H1 (cell line): ENCODE measurements around the gene KRT85. TPM values are rescaled to one million over a fixed set of nuclear protein-coding genes. Genes with fewer than 3 reads are reported as not detected.
A peak's percentile ranks its signal among the peaks of the same experiment; 100 is the strongest.

Source experiments
- CTCF ChIA-PET: fragments of 300-600 bp; sonication (Branson Sonifier 250); formaldehyde crosslinking; loops from one replicate; lab custom pipeline; 2021; ENCODE audit not compliant: partially characterized antibody; lab: Charles Lee
- POLR2A ChIA-PET: fragments of 300-600 bp; sonication (Branson Sonifier 250); formaldehyde crosslinking; loops from one replicate; lab custom pipeline; 2021; ENCODE audit warnings: inconsistent platforms; ENCODE audit not compliant: partially characterized antibody; lab: Charles Lee
- DNase-seq, 2 experiments: peaks; one replicate each; pipeline versions ENCODE4 v3.0.0 to v3.0.0-alpha.2; 2010 to 2022; ENCODE audit warnings: low spot score in 2 of 2, low read depth in 1 of 2, mixed read lengths in 1 of 2
- FAIRE-seq: peaks from 2 replicates; lab custom pipeline; 2011; peaks lifted over from hg19 to GRCh38; lab: Jason Lieb, UNC
- H2AFZ ChIP-seq: 2 replicates; pipeline ENCODE4 v1.8.1; 2012; ENCODE audit warnings: low read length, inconsistent platforms
- H2AK5ac ChIP-seq: 2 replicates; pipeline ENCODE4 v1.6.1; 2013; ENCODE audit warnings: low read depth, low read length
- H2BK120ac ChIP-seq: replicated peaks from 2 replicates; pipeline ENCODE3; 2013; ENCODE audit warnings: low read depth, low read length, inconsistent platforms
- H2BK12ac ChIP-seq: 2 replicates; pipeline ENCODE4 v1.6.1; 2013; ENCODE audit warnings: low read depth, low read length
- H2BK15ac ChIP-seq: 2 replicates; pipeline ENCODE4 v1.6.1; 2013; ENCODE audit warnings: low read length
- H2BK20ac ChIP-seq: 2 replicates; pipeline ENCODE4 v1.6.1; 2013; ENCODE audit warnings: low read length
- H2BK5ac ChIP-seq: 2 replicates; pipeline ENCODE4 v1.6.1; 2013; ENCODE audit warnings: low read depth, low read length
- H3K14ac ChIP-seq: 2 replicates; pipeline ENCODE4 v1.6.1; 2013; ENCODE audit warnings: inconsistent platforms; ENCODE audit not compliant: insufficient read length
- H3K18ac ChIP-seq: 2 replicates; pipeline ENCODE4 v1.6.1; 2013; ENCODE audit warnings: low read length; ENCODE audit errors: extremely low read depth
- H3K23ac ChIP-seq: 2 replicates; pipeline ENCODE4 v1.6.1; 2013; ENCODE audit warnings: inconsistent platforms; ENCODE audit not compliant: insufficient read length
- H3K23me2 ChIP-seq: 2 replicates; pipeline ENCODE4 v1.6.1; 2013; ENCODE audit warnings: low read depth, low read length
- H3K27ac ChIP-seq: 2 replicates; pipeline ENCODE4 v1.6.1; 2011; ENCODE audit warnings: low read depth, low read length, inconsistent platforms
- H3K27me3 ChIP-seq, 4 experiments: replicated peaks in 1 of 4; 1 replicate in 1 of 4; 2 replicates in 3 of 4; pipeline versions ENCODE4 v1.6.1 to v1.8.1; 2011 to 2013; ENCODE audit warnings: low read length in 3 of 4, mild to moderate bottlenecking in 3 of 4, inconsistent platforms in 2 of 4, mixed read lengths in 2 of 4, moderate library complexity in 1 of 4; ENCODE audit not compliant: control insufficient read depth in 3 of 4, insufficient read depth in 3 of 4; ENCODE audit errors: extremely low read depth in 1 of 4
- H3K36me3 ChIP-seq, 4 experiments: 2 replicates each; pipeline versions ENCODE4 v1.6.1 to v1.8.1; 2011 to 2013; ENCODE audit warnings: mild to moderate bottlenecking in 4 of 4, low read length in 3 of 4, moderate library complexity in 2 of 4, control low read depth in 1 of 4, inconsistent platforms in 1 of 4; ENCODE audit not compliant: insufficient read depth in 4 of 4, control insufficient read depth in 2 of 4
- H3K4ac ChIP-seq: replicated peaks from 2 replicates; pipeline ENCODE3; 2013; ENCODE audit warnings: low read length, low read depth, mixed read lengths, inconsistent platforms; ENCODE audit not compliant: insufficient read length
- H3K4me1 ChIP-seq, 4 experiments: replicated peaks in 1 of 4; 1 replicate in 1 of 4; 2 replicates in 3 of 4; pipeline versions ENCODE4 v1.6.1 to v1.8.1; 2011 to 2013; ENCODE audit warnings: low read length in 3 of 4, inconsistent platforms in 2 of 4, mixed read lengths in 1 of 4; ENCODE audit not compliant: insufficient read depth in 4 of 4, control insufficient read depth in 3 of 4
- H3K4me2 ChIP-seq, 2 experiments: 2 replicates each; pipeline versions ENCODE4 v1.6.1 to v1.8.1; 2011 to 2013; ENCODE audit warnings: low read depth in 2 of 2, low read length in 2 of 2, control low read depth in 1 of 2, inconsistent platforms in 1 of 2, mild to moderate bottlenecking in 1 of 2; ENCODE audit not compliant: insufficient read depth in 1 of 2
- H3K4me3 ChIP-seq, 4 experiments: fragments of 200-600, 300-600 bp in 1 of 4; sonication (generic), shearing (Covaris generic), sonication (Bioruptor Twin) in 1 of 4; 2 replicates each; pipeline versions ENCODE4 v1.5.1 to v1.8.1; 2011 to 2016; ENCODE audit warnings: low read length in 4 of 4, low read depth in 3 of 4, control low read depth in 2 of 4, inconsistent platforms in 2 of 4, mild to moderate bottlenecking in 2 of 4, mixed read lengths in 1 of 4, moderate library complexity in 1 of 4; ENCODE audit not compliant: insufficient read depth in 2 of 4; ENCODE audit errors: extremely low read depth in 1 of 4
- H3K56ac ChIP-seq: replicated peaks from 2 replicates; pipeline ENCODE3; 2013; ENCODE audit warnings: low read depth, mild to moderate bottlenecking, mixed read lengths, low read length, inconsistent platforms; ENCODE audit not compliant: insufficient read length
- H3K79me1 ChIP-seq: 2 replicates; pipeline ENCODE4 v1.6.1; 2013; ENCODE audit warnings: low read depth, low read length, control low read depth
- H3K79me2 ChIP-seq, 2 experiments: 2 replicates each; pipeline versions ENCODE4 v1.6.1 to v1.8.1; 2012 to 2013; ENCODE audit warnings: low read length in 2 of 2, mild to moderate bottlenecking in 2 of 2, inconsistent platforms in 1 of 2; ENCODE audit not compliant: insufficient read depth in 2 of 2, control insufficient read depth in 1 of 2
- H3K9ac ChIP-seq, 4 experiments: replicated peaks in 1 of 4; 1 replicate in 1 of 4; 2 replicates in 3 of 4; pipeline versions ENCODE4 v1.6.1 to v1.8.1; 2011 to 2013; ENCODE audit warnings: low read depth in 3 of 4, low read length in 3 of 4, control low read depth in 2 of 4, mild to moderate bottlenecking in 2 of 4, moderate library complexity in 2 of 4, inconsistent platforms in 1 of 4; ENCODE audit errors: extremely low read depth in 1 of 4
- H3K9me3 ChIP-seq, 2 experiments: 2 replicates each; pipeline versions ENCODE4 v1.6.1 to v1.8.1; 2012 to 2013; ENCODE audit warnings: mild to moderate bottlenecking in 2 of 2, moderate library complexity in 2 of 2, control low read depth in 1 of 2, inconsistent platforms in 1 of 2, low read depth in 1 of 2, low read length in 1 of 2, mixed read lengths in 1 of 2; ENCODE audit not compliant: insufficient read depth in 2 of 2
- H4K20me1 ChIP-seq, 2 experiments: replicated peaks in 1 of 2; 2 replicates each; pipeline versions ENCODE3 to v1.8.1; 2011 to 2013; ENCODE audit warnings: inconsistent platforms in 2 of 2, low read length in 2 of 2, mild to moderate bottlenecking in 1 of 2; ENCODE audit not compliant: insufficient read depth in 2 of 2, control insufficient read depth in 1 of 2
- H4K5ac ChIP-seq: 2 replicates; pipeline ENCODE4 v1.6.1; 2013; ENCODE audit warnings: low read length, low read depth, mixed read lengths, inconsistent platforms; ENCODE audit not compliant: insufficient read length
- H4K8ac ChIP-seq: 2 replicates; pipeline ENCODE4 v1.8.0; 2013; ENCODE audit warnings: mild to moderate bottlenecking, moderate library complexity, low read length, inconsistent platforms; ENCODE audit not compliant: insufficient read depth; ENCODE audit errors: extremely low read depth
- H4K91ac ChIP-seq: replicated peaks from 2 replicates; pipeline ENCODE3; 2013; ENCODE audit warnings: low read length, mixed read lengths, inconsistent platforms; ENCODE audit not compliant: insufficient read length
- CBX5 ChIP-seq: fragments of 300-800, 300-1000 bp; sonication (generic); IDR thresholded peaks from 2 replicates; pipeline ENCODE4 v1.7.1; 2016; ENCODE audit warnings: antibody characterized with exemption, low read length, low read depth
- CEBPB ChIP-seq: IDR thresholded peaks from 2 replicates; pipeline ENCODE4 v1.6.1; 2012; ENCODE audit warnings: low read depth, low read length
- CREB1 ChIP-seq: IDR thresholded peaks from 2 replicates; pipeline ENCODE4 v1.6.1; 2012; ENCODE audit warnings: inconsistent platforms
- EGR1 ChIP-seq: IDR thresholded peaks from 2 replicates; pipeline ENCODE4 v1.6.1; 2011; ENCODE audit warnings: low read depth, low read length, borderline replicate concordance
- GABPA ChIP-seq: IDR thresholded peaks from 2 replicates; pipeline ENCODE4 v1.6.1; 2011; ENCODE audit warnings: mild to moderate bottlenecking, low read length, moderate library complexity, borderline replicate concordance; ENCODE audit not compliant: insufficient read depth
- GTF2F1 ChIP-seq: IDR thresholded peaks from 2 replicates; pipeline ENCODE4 v1.6.1; 2012; ENCODE audit warnings: low read depth, low read length, improper control_type of control experiment, borderline replicate concordance
- HDAC2 ChIP-seq, 2 experiments: fragments of 300-600 bp in 1 of 2; sonication (generic) in 1 of 2; IDR thresholded peaks; 2 replicates each; pipeline ENCODE4 v1.6.1; 2011 to 2012; ENCODE audit warnings: low read depth in 2 of 2, low read length in 2 of 2, mild to moderate bottlenecking in 2 of 2, moderate library complexity in 2 of 2, borderline replicate concordance in 1 of 2, inconsistent platforms in 1 of 2
- POU5F1 ChIP-seq: IDR thresholded peaks from 2 replicates; pipeline ENCODE4 v1.6.1; 2011; ENCODE audit warnings: low read depth, mild to moderate bottlenecking, low read length, moderate library complexity
- RBBP5 ChIP-seq: IDR thresholded peaks from 2 replicates; pipeline ENCODE4 v1.7.1; 2012; ENCODE audit warnings: low read depth, mild to moderate bottlenecking, inconsistent platforms, low read length, moderate library complexity, borderline replicate concordance
- SAP30 ChIP-seq: fragments of 300-600 bp; sonication (generic); IDR thresholded peaks from 2 replicates; pipeline ENCODE4 v1.7.1; 2012; ENCODE audit warnings: low read length, moderate library complexity, mild to moderate bottlenecking, inconsistent platforms; ENCODE audit not compliant: insufficient read depth, insufficient replicate concordance
- SP2 ChIP-seq: IDR thresholded peaks from 2 replicates; pipeline ENCODE4 v1.6.1; 2012; ENCODE audit warnings: mild to moderate bottlenecking, low read length, inconsistent platforms
- TBP ChIP-seq: IDR thresholded peaks from 2 replicates; pipeline ENCODE4 v1.6.1; 2011; ENCODE audit warnings: low read depth, low read length, improper control_type of control experiment
- YY1 ChIP-seq: IDR thresholded peaks from 2 replicates; pipeline ENCODE4 v1.6.1; 2011; ENCODE audit warnings: low read depth, mild to moderate bottlenecking, low read length
- WGBS, 2 experiments: shearing (Covaris generic) in 1 of 2; methylation state at CpG; one replicate each; pipeline versions ENCODE4 v1.1.6 to v1.1.7; 2013 to 2015; ENCODE audit warnings: low lambda C conversion rate in 2 of 2, mixed read lengths in 2 of 2, inconsistent platforms in 1 of 2, low coverage in 1 of 2, missing lambda C conversion rate in 1 of 2; ENCODE audit not compliant: insufficient replicate concordance in 2 of 2, insufficient coverage in 1 of 2, insufficient read length in 1 of 2; ENCODE audit errors: extremely low coverage in 1 of 2, missing lambda C conversion rate in 1 of 2; 5-methylcytosine and 5-hydroxymethylcytosine counted together
- polyA plus RNA-seq, 7 experiments: library from polyadenylated mRNA; depleted of rRNA in 3 of 7; stranded (reverse) in 5 of 7; unstranded in 2 of 7; fragments of >200 nt in 5 of 7; fragments of 200-250 nt in 2 of 7; gene quantifications; 1 replicate in 5 of 7; 2 replicates in 1 of 7; 4 replicates in 1 of 7; pipeline versions ENCODE4 v1.2.1 to v1.2.3, GENCODE V29; 2011 to 2013; ENCODE audit warnings: missing spikeins in 2 of 7, mixed read lengths in 2 of 7
- total RNA-seq: library from RNA; stranded (reverse); fragmentation: NEBNext Ultra II Directional; extraction: Animal tissue kit (Norgen Biotek cat#: 25700); gene quantifications from 2 replicates; pipeline ENCODE4 v1.2.1, GENCODE V29; 2021

KRT85 gene
- total and polyA plus RNA-seq, 2 of the 8 experiments (the other 6 are each of a cell fraction or from before 2014, with no cell fraction given), result not detected

- Histone ChIP-seq H3K79me1 (no peaks in the 10 kb centered on the region), H3K4me3 (no peak overlapping the region), H3K4ac (no peak overlapping the region), H2BK12ac (no peak overlapping the region), H3K27ac (no peak overlapping the region), H2BK120ac (no peak overlapping the region), H3K9me3 (no peaks in the 10 kb centered on the region), H2AK5ac (no peak overlapping the region), H3K9ac (no peak overlapping the region), H3K79me2 (no peaks in the 10 kb centered on the region), H2AFZ (no peak overlapping the region), H2BK20ac (no peak overlapping the region), H4K20me1 (no peaks in the 10 kb centered on the region), H3K18ac (no peak overlapping the region), H3K36me3 (no peaks in the 10 kb centered on the region), H2BK15ac (no peak overlapping the region), H4K5ac (no peak overlapping the region), H3K4me1 (no peaks in the 10 kb centered on the region; a peak in 1 of 7 replicates), H3K23ac (no peak overlapping the region), H3K23me2 (peaks cover 3% of the 10 kb centered on the region; the same call in 1 of the 2 replicates), H3K4me2 (no peak overlapping the region), H3K27me3 (peaks cover 0 to 4% (median 0%) of the 10 kb centered on the region in 4 experiments; a peak in 2 of 7 replicates), H3K56ac (no peak overlapping the region), H3K14ac (no peak overlapping the region), H4K8ac (no peak overlapping the region), H4K91ac (no peak overlapping the region), H2BK5ac (no peak overlapping the region; the same call in 1 of the 2 replicates)
- WGBS, 2 experiments, result 61% methylated on average over 20 of the region's 20 CpGs; no CpG with 5 or more reads in 1 of the 2 experiments
- FAIRE-seq, result peak; percentile 74
- POLR2A ChIA-PET, result no interaction called here
- DNase-seq, result peak; percentile 81 to 87
- CTCF ChIA-PET, result interaction anchor here (0.6 to 11.3 kb wide), 101 partner anchors 9 to 585 kb away, joined by 3 to 112 read pairs (median 5); partner anchors contain the start of genes KRT1, KRT3, KRT5 and KRT6A
- TF ChIP-seq RBBP5 (no peak), POU5F1 (no peak), CBX5 (no peak), CREB1 (0 out of 2 replicates have a peak, but pooled peaks have one; percentile 9), TBP (no peak), GTF2F1 (no peak), SP2 (no peak), SAP30 (no peak), HDAC2 (IDR thresholded peaks at IDR 0.05; ENCODE audit: borderline replicate concordance in 1 of 2, low read depth in 2 of 2, low read length in 2 of 2) (no peak), CEBPB (peak; percentile 69), YY1 (peak; percentile 83), EGR1 (no peak), GABPA (peak; percentile 21; the same call in 1 of the 2 replicates)
Measured at GRCh38 chr12:52395761-52396434, 28.6 kb upstream of the KRT85 start.
